Esophagus squamous epithelium (tissue), 4 donors: ENCODE measurements around the gene MIA.
"Not testable (repeated sequence)": the region's sequence is repeated elsewhere in the genome, so short reads cannot be mapped to it uniquely, and the experiment has no call there.

ENCODE experiments used
- CTCF ChIP-seq, 6 experiments: fragments of 450-650 bp in 4 of 6; fragments of 200-600 bp in 2 of 6; sonication (generic) in 2 of 6; IDR thresholded peaks; one replicate each; pipeline ENCODE4 v1.5.1; 2016 to 2019; ENCODE audit warnings: antibody characterized with exemption in 6 of 6, mild to moderate bottlenecking in 4 of 6, moderate library complexity in 4 of 6
- POLR2A ChIP-seq, 4 donors: fragments of 450-650 bp; IDR thresholded peaks; one replicate each; pipeline ENCODE4 v1.6.1; 2017; ENCODE audit warnings: antibody characterized with exemption in 4 of 4, mild to moderate bottlenecking in 4 of 4, moderate library complexity in 3 of 4

GRCh38 chr19:40784146-40784545 is 8.8 kb downstream of the MIA start:
- TF ChIP-seq CTCF, POLR2A (IDR thresholded peaks at IDR 0.05): not testable (repeated sequence)
